K562 (cell line): ENCODE data around the gene ARID3A. TPM values are rescaled to one million over a fixed set of nuclear protein-coding genes. Genes with fewer than 3 reads are reported as not detected.

Experiments used
- ATAC-seq: fragments of 200-7000 bp; cut with Tn5 transposase; 3 replicates; pipeline ENCODE4 v1.9.1; 2020; ENCODE audit warnings: moderate library complexity
- BruUV-seq: library from RNA; stranded (reverse); fragments of 400-500 nt; replicated peaks from 2 replicates; lab custom pipeline; 2021; lab: Mats Ljungman, UMichigan
- CTCF ChIA-PET: fragments of 300-600 bp; formaldehyde crosslinking; extraction: SDS; loops from one replicate; lab custom pipeline; 2021; ENCODE audit warnings: low intra/inter-chr PET ratio; lab: Yijun Ruan, JAX
- POLR2A ChIA-PET: fragments of 300-600, 350-650 bp; sonication (Branson Sonifier 250); formaldehyde crosslinking; extraction: SDS; loops from one replicate; lab custom pipeline; 2021; ENCODE audit warnings: antibody characterized with exemption, inconsistent platforms; lab: Yijun Ruan, JAX
- DNase-seq, 4 experiments: peaks; one replicate each; pipeline versions ENCODE4 v3.0.0 to v3.0.0-alpha.2; 2011 to 2018; ENCODE audit warnings: low spot score in 3 of 4, mixed read lengths in 3 of 4; ENCODE audit errors: extremely low read depth in 1 of 4
- FAIRE-seq: peaks from 2 replicates; lab custom pipeline; 2011; peaks lifted over from hg19 to GRCh38; lab: Jason Lieb, UNC
- H2AFZ ChIP-seq: 2 replicates; pipeline ENCODE4 v1.6.0; 2011; ENCODE audit warnings: low read depth, low read length, control low read depth, inconsistent platforms
- H3K27ac ChIP-seq: fragments of 200-600 bp; 3 replicates; pipeline ENCODE4 v1.8.0; 2011; ENCODE audit warnings: low read depth, mild to moderate bottlenecking, control low read depth, inconsistent platforms, low read length, moderate library complexity, mixed read lengths; ENCODE audit errors: extremely low read depth
- H3K27me3 ChIP-seq, 2 experiments: fragments of 300-600 bp in 1 of 2; 2 replicates in 1 of 2; 3 replicates in 1 of 2; pipeline versions ENCODE4 v1.6.0 to v1.8.0; 2011; ENCODE audit warnings: inconsistent platforms in 2 of 2, low read length in 2 of 2, mild to moderate bottlenecking in 1 of 2, mixed read lengths in 1 of 2, moderate library complexity in 1 of 2; ENCODE audit not compliant: control insufficient read depth in 2 of 2, insufficient read depth in 2 of 2
- H3K36me3 ChIP-seq: fragments of 300-600 bp; 3 replicates; pipeline ENCODE4 v1.8.0; 2011; ENCODE audit warnings: mild to moderate bottlenecking, low read length, inconsistent platforms; ENCODE audit not compliant: control insufficient read depth, insufficient read depth
- H3K4me1 ChIP-seq, 2 experiments: fragments of 200-600 bp in 1 of 2; replicated peaks in 1 of 2; 2 replicates in 1 of 2; 3 replicates in 1 of 2; pipeline versions ENCODE4 v1.5.1 to v1.8.0; 2011; ENCODE audit warnings: inconsistent platforms in 2 of 2, low read length in 2 of 2, mild to moderate bottlenecking in 1 of 2, mixed read lengths in 1 of 2, moderate library complexity in 1 of 2; ENCODE audit not compliant: control insufficient read depth in 2 of 2, insufficient read depth in 2 of 2
- H3K4me2 ChIP-seq: 2 replicates; pipeline ENCODE4 v1.6.1; 2011; ENCODE audit warnings: low read length, control low read depth, inconsistent platforms, mixed read lengths; ENCODE audit not compliant: insufficient read depth
- H3K4me3 ChIP-seq: fragments of 200-600 bp; sonication (generic), shearing (Covaris generic); 2 replicates; pipeline ENCODE4 v1.5.1; 2016; ENCODE audit warnings: control low read depth, inconsistent platforms
- H3K79me2 ChIP-seq: fragments of 200-600 bp; 3 replicates; pipeline ENCODE4 v1.8.0; 2011; ENCODE audit warnings: low read length, inconsistent platforms; ENCODE audit not compliant: control insufficient read depth, insufficient read depth
- H3K9ac ChIP-seq, 2 experiments: 2 replicates each; pipeline versions ENCODE4 v1.6.0 to v1.6.1; 2011; ENCODE audit warnings: low read depth in 2 of 2, low read length in 2 of 2, control low read depth in 1 of 2, inconsistent platforms in 1 of 2, mild to moderate bottlenecking in 1 of 2, mixed read lengths in 1 of 2; ENCODE audit not compliant: insufficient read depth in 1 of 2
- H3K9me1 ChIP-seq: one replicate; pipeline ENCODE4 v1.6.0; 2011; ENCODE audit warnings: inconsistent platforms, mild to moderate bottlenecking, low read length, moderate library complexity; ENCODE audit not compliant: control insufficient read depth, insufficient read depth
- H3K9me3 ChIP-seq: replicated peaks from 2 replicates; pipeline ENCODE4 v1.5.1; 2011; ENCODE audit warnings: low read depth, low read length, inconsistent platforms; ENCODE audit not compliant: control insufficient read depth, insufficient read depth
- H4K20me1 ChIP-seq: replicated peaks from 2 replicates; pipeline ENCODE4 v1.6.1; 2011; ENCODE audit warnings: low read length, inconsistent platforms, mixed read lengths; ENCODE audit not compliant: control insufficient read depth, insufficient read depth
- ATF3 ChIP-seq, 2 experiments: fragments of 450-650 bp in 1 of 2; sonication (generic) in 1 of 2; formaldehyde crosslinking in 1 of 2; IDR thresholded peaks in 1 of 2; conservative IDR thresholded peaks in 1 of 2; 2 replicates each; pipeline versions ENCODE4 v1.6.1 to v1.8.1; 2016 to 2023; ENCODE audit warnings: mild to moderate bottlenecking in 2 of 2, moderate library complexity in 2 of 2, inconsistent platforms in 1 of 2, missing genetic modification reagents in 1 of 2
- CBFA2T3 ChIP-seq: fragments of 450-650 bp; IDR thresholded peaks from 2 replicates; pipeline ENCODE4 v1.6.1; 2017
- CHD2 ChIP-seq: IDR thresholded peaks from 2 replicates; pipeline ENCODE4 v1.6.1; 2011; ENCODE audit warnings: low read depth, low read length
- DMBX1 ChIP-seq: fragments of 250-450 bp; sonication (Bioruptor Pico); IDR thresholded peaks from 2 replicates; pipeline ENCODE4 v1.8.0; 2022; ENCODE audit warnings: inconsistent platforms, mild to moderate bottlenecking, moderate library complexity, borderline replicate concordance
- DPF2 ChIP-seq: fragments of 450-650 bp; IDR thresholded peaks from 2 replicates; pipeline ENCODE4 v1.6.1; 2016
- E2F3 ChIP-seq: fragments of 250-450 bp; sonication (Bioruptor Pico); IDR thresholded peaks from 2 replicates; pipeline ENCODE4 v1.4.0; 2020; ENCODE audit warnings: mild to moderate bottlenecking
- ESRRA ChIP-seq: fragments of 450-650 bp; IDR thresholded peaks from 2 replicates; pipeline ENCODE4 v1.6.1; 2014; ENCODE audit warnings: low read depth, mild to moderate bottlenecking, moderate library complexity, borderline replicate concordance
- JUND ChIP-seq, 2 experiments: IDR thresholded peaks; 2 replicates in 1 of 2; 3 replicates in 1 of 2; pipeline ENCODE4 v1.6.1; 2011; ENCODE audit warnings: borderline replicate concordance in 2 of 2, low read depth in 2 of 2, low read length in 2 of 2, improper control_type of control experiment in 1 of 2, missing biosample characterization in 1 of 2, missing genetic modification characterization in 1 of 2, missing genetic modification reagents in 1 of 2
- MBD2 ChIP-seq: sonication (generic); IDR thresholded peaks from 2 replicates; pipeline ENCODE4 v1.6.1; 2016; ENCODE audit warnings: low read depth, borderline replicate concordance
- MYNN ChIP-seq, 2 experiments: sonication (generic); formaldehyde crosslinking in 1 of 2; IDR thresholded peaks; 2 replicates each; pipeline versions ENCODE4 v1.5.0 to v1.6.1; 2016 to 2020; ENCODE audit warnings: antibody characterized with exemption in 1 of 2, missing genetic modification reagents in 1 of 2
- PML ChIP-seq: IDR thresholded peaks from 2 replicates; pipeline ENCODE4 v1.6.1; 2012; ENCODE audit warnings: low read length, inconsistent platforms
- POLR2AphosphoS5 ChIP-seq: IDR thresholded peaks from 2 replicates; pipeline ENCODE4 v1.6.1; 2011; ENCODE audit warnings: mild to moderate bottlenecking, low read depth, low read length, moderate library complexity; ENCODE audit not compliant: control insufficient read depth, insufficient read depth
- RBBP5 ChIP-seq: fragments of 200-600 bp; sonication (generic); IDR thresholded peaks from 2 replicates; pipeline ENCODE4 v1.6.1; 2012; ENCODE audit warnings: borderline replicate concordance, mild to moderate bottlenecking, low read length, control low read depth, inconsistent platforms; ENCODE audit not compliant: insufficient read depth, poor library complexity, severe bottlenecking
- SIN3B ChIP-seq: fragments of 450-650 bp; IDR thresholded peaks from 2 replicates; pipeline ENCODE4 v1.6.1; 2017; ENCODE audit warnings: low read depth, mild to moderate bottlenecking, moderate library complexity
- ZFX ChIP-seq: sonication (generic); formaldehyde crosslinking; IDR thresholded peaks from 2 replicates; pipeline ENCODE4 v1.8.0; 2022; ENCODE audit warnings: mild to moderate bottlenecking, missing genetic modification reagents, moderate library complexity
- ZNF175 ChIP-seq: fragments of 200-800 bp; sonication (Bioruptor generic); IDR thresholded peaks from 2 replicates; pipeline ENCODE4 v1.6.1; 2016; ENCODE audit warnings: low read depth, mild to moderate bottlenecking, missing genetic modification characterization, missing compliant biosample characterization
- ZNF766 ChIP-seq: fragments of 200-800 bp; sonication (Bioruptor generic); conservative IDR thresholded peaks from 2 replicates; pipeline ENCODE4 v1.6.1; 2016; ENCODE audit warnings: missing genetic modification characterization, missing compliant biosample characterization
- WGBS: fragments of 100-300 bp; shearing (Covaris generic); methylation state at CpG from one replicate; pipeline ENCODE4 v1.1.6; 2016; ENCODE audit warnings: low coverage, mixed read lengths; ENCODE audit not compliant: insufficient coverage; ENCODE audit errors: missing lambda C conversion rate; 5-methylcytosine and 5-hydroxymethylcytosine counted together
- in situ Hi-C: fragments of 300-500 bp; cut with MboI; formaldehyde crosslinking; loops from 4 replicates; pipeline ENCODE4 v1.15.0; 2018; ENCODE audit warnings: inconsistent platforms, mixed read lengths
- intact Hi-C: fragments of 100-400 bp; cut with micrococcal nuclease; formaldehyde crosslinking; loops from 2 replicates; pipeline ENCODE4 v1.14.2; 2022
- polyA plus RNA-seq, 8 experiments: library from polyadenylated mRNA; depleted of rRNA in 4 of 8; stranded (reverse) in 5 of 8; unstranded in 3 of 8; fragments of >200 nt; fragmentation: Nextera tagmentation in 2 of 8; fragmentation: Illumina TruSeq in 1 of 8; extraction: Ambion mirVana in 2 of 8; extraction: Trizol in 1 of 8; gene quantifications; 2 replicates each; pipeline versions ENCODE4 v1.2.1 to v1.2.3, GENCODE V29; 2011 to 2014; ENCODE audit warnings: inconsistent platforms in 1 of 8, missing spikeins in 1 of 8
- total RNA-seq, 7 experiments: library from RNA; depleted of rRNA in 6 of 7; stranded (reverse); fragments of >200 nt in 6 of 7; fragmentation: Illumina TruSeq in 2 of 7; extraction: Trizol in 2 of 7; gene quantifications; 2 replicates each; pipeline versions ENCODE4 v1.2.1 to v1.2.3, GENCODE V29; 2011 to 2021; ENCODE audit warnings: low replicate concordance in 1 of 7

The ARID3A gene
- total and polyA plus RNA-seq, 9 of the 15 experiments (the other 6 are each of a cell fraction or from before 2014, with no cell fraction given) = 1.4 to 118 (median 31.2) TPM

GRCh38 chr19:952680-953444 lies 27.0 kb downstream of the ARID3A start:
- intact Hi-C loops = no loop called here
- Histone ChIP-seq H3K79me2 (peaks cover 85% of the 10 kb centered on the region), H2AFZ (no peak overlapping the region), H3K9ac (peak overlapping the region; percentile 76 to 83), H3K4me2 (peak overlapping the region; percentile 73), H3K4me1 (peaks cover 51 to 88% of the 10 kb centered on the region in 2 experiments), H3K9me3 (no peaks in the 10 kb centered on the region), H3K27me3 (no peaks in the 10 kb centered on the region), H3K4me3 (peak overlapping the region; percentile 28), H3K36me3 (peaks cover 20% of the 10 kb centered on the region; the same call in 1 of the 3 replicates), H3K27ac (peak overlapping the region; percentile 96), H4K20me1 (no peaks in the 10 kb centered on the region), H3K9me1 (no peaks in the 10 kb centered on the region)
- ATAC-seq (peak; percentile 57), FAIRE-seq (peak; percentile 94), DNase-seq (peak; percentile 54 to 81 (median 80))
- WGBS = 4% methylated on average over 15 of the region's 21 CpGs
- ChIA-PET CTCF (interaction anchor here (0.6 kb wide), 1 partner anchor 34 kb away, joined by 3 read pairs; no protein-coding TSS in a partner anchor), POLR2A (interaction anchor here (1.1 to 1.3 kb wide), 3 partner anchors 9 to 11 kb away, joined by 4 to 8 read pairs (median 4); no protein-coding TSS in a partner anchor)
- in situ Hi-C loops = no loop called here
- BruUV-seq = TSS peak; percentile 89
- TF ChIP-seq RBBP5 (peak; percentile 17), CHD2 (peak; percentile 18; the same call in 1 of the 2 replicates), DMBX1 (CRISPR knock-in tag) (peak; percentile 53), JUND (IDR thresholded peaks at IDR 0.05; ENCODE audit: borderline replicate concordance, low read depth, low read length) (peak; percentile 43; the same call in 1 of the 2 replicates), JUND (tag; IDR thresholded peaks at IDR 0.05; ENCODE audit: borderline replicate concordance, low read depth, low read length) (no peak; the same call in 2 of the 3 replicates), DPF2 (peak; percentile 45), POLR2AphosphoS5 (no peak), MYNN (IDR thresholded peaks at IDR 0.05) (peak; percentile 16; the same call in 1 of the 2 replicates), MYNN (CRISPR knock-in tag; IDR thresholded peaks at IDR 0.05) (no peak), PML (no peak), ZNF175 (CRISPR knock-in tag) (0 out of 2 replicates have a peak, but pooled peaks have one; percentile 60), ZFX (CRISPR knock-in tag) (peak; percentile 33; the same call in 1 of the 2 replicates), ZNF766 (CRISPR knock-in tag) (0 out of 2 replicates have a peak, but pooled peaks have one; percentile 44), SIN3B (no peak), CBFA2T3 (peak; percentile 25; the same call in 1 of the 2 replicates), MBD2 (no peak; the same call in 1 of the 2 replicates), E2F3 (CRISPR knock-in tag) (0 out of 2 replicates have a peak, but pooled peaks have one; percentile 24), ATF3 (IDR thresholded peaks at IDR 0.05) (no peak), ATF3 (CRISPR knock-in tag; conservative IDR thresholded peaks at IDR 0.05) (no peak), ESRRA (peak; percentile 96)
